Caco-2 (cell line): ENCODE measurements around the gene ADH6. TPM values are rescaled to one million over a fixed set of nuclear protein-coding genes. Genes with fewer than 3 reads are reported as not detected.
A peak's percentile ranks its signal among the peaks of the same experiment; 100 is the strongest.
"Not testable (repeated sequence)": the region's sequence is repeated elsewhere in the genome, so short reads cannot be mapped to it uniquely, and the experiment has no call there.

Experiments
- BruUV-seq: library from RNA; stranded (reverse); fragments of 400-500 nt; replicated peaks from 2 replicates; lab custom pipeline; 2021; lab: Mats Ljungman, UMichigan
- CTCF ChIA-PET: fragments of 300-600 bp; sonication (Branson Sonifier 250); formaldehyde crosslinking; loops from one replicate; lab custom pipeline; 2022; ENCODE audit warnings: antibody characterized with exemption; lab: Charles Lee
- POLR2A ChIA-PET: fragments of 300-600 bp; sonication (Branson Sonifier 250); formaldehyde crosslinking; loops from one replicate; lab custom pipeline; 2022; ENCODE audit warnings: antibody characterized with exemption; lab: Charles Lee
- DNase-seq, 2 experiments: peaks; one replicate each; pipeline versions ENCODE4 v3.0.0 to v3.0.0-alpha.2; 2020 to 2022
- H3K27me3 ChIP-seq: replicated peaks from 2 replicates; pipeline ENCODE4 v1.6.0; 2011; ENCODE audit warnings: low read length; ENCODE audit not compliant: control insufficient read depth, insufficient read depth
- H3K36me3 ChIP-seq: 2 replicates; pipeline ENCODE4 v1.5.1; 2011; ENCODE audit warnings: low read length; ENCODE audit not compliant: control insufficient read depth, insufficient read depth
- H3K4me1 ChIP-seq: fragments of 250-450 bp; sonication (Bioruptor Pico); 2 replicates; pipeline ENCODE4 v1.5.1; 2020; ENCODE audit warnings: mild to moderate bottlenecking
- H3K4me3 ChIP-seq: 2 replicates; pipeline ENCODE4 v1.5.1; 2011; ENCODE audit warnings: low read depth, mild to moderate bottlenecking, control low read depth, low read length
- H3K9me3 ChIP-seq: fragments of 250-450 bp; sonication (Bioruptor Pico); 2 replicates; pipeline ENCODE4 v1.5.1; 2020; ENCODE audit warnings: mild to moderate bottlenecking, moderate library complexity
- H3K27ac Mint-ChIP-seq: one replicate; pipeline ENCODE4 v1.8.0; 2022; ENCODE audit warnings: mixed read lengths; ENCODE audit not compliant: unreplicated experiment
- H3K27me3 Mint-ChIP-seq: one replicate; pipeline ENCODE4 v1.8.0; 2022; ENCODE audit warnings: mixed read lengths; ENCODE audit not compliant: insufficient read depth, unreplicated experiment
- H3K36me3 Mint-ChIP-seq: one replicate; pipeline ENCODE4 v1.8.0; 2022; ENCODE audit warnings: mild to moderate bottlenecking, mixed read lengths; ENCODE audit not compliant: insufficient read depth, unreplicated experiment
- H3K4me1 Mint-ChIP-seq: one replicate; pipeline ENCODE4 v1.8.0; 2022; ENCODE audit warnings: low read depth, mixed read lengths; ENCODE audit not compliant: unreplicated experiment
- H3K4me3 Mint-ChIP-seq: one replicate; pipeline ENCODE4 v1.8.0; 2022; ENCODE audit warnings: mild to moderate bottlenecking, moderate library complexity, mixed read lengths; ENCODE audit not compliant: unreplicated experiment
- H3K9me3 Mint-ChIP-seq: one replicate; pipeline ENCODE4 v1.8.0; 2022; ENCODE audit warnings: mixed read lengths; ENCODE audit not compliant: unreplicated experiment
- intact Hi-C: fragments of 100-400 bp; cut with micrococcal nuclease; formaldehyde crosslinking; loops from one replicate; pipeline ENCODE4 v1.10.0; 2022; ENCODE audit not compliant: unreplicated experiment
- total RNA-seq: library from RNA; stranded (reverse); gene quantifications from 2 replicates; pipeline ENCODE4 v1.2.3, GENCODE V29; 2022
- TF ChIP-seq, protein P1 (sequence below), 2 experiments: fragments of 200-600 bp in 1 of 2; IDR thresholded peaks; 1 replicate in 1 of 2; 2 replicates in 1 of 2; pipeline versions ENCODE4 v1.5.1 to v1.8.0; 2011 to 2022; ENCODE audit warnings: antibody characterized with exemption in 1 of 2, control low read depth in 1 of 2, inconsistent platforms in 1 of 2, low read depth in 1 of 2, low read length in 1 of 2, mild to moderate bottlenecking in 1 of 2, moderate library complexity in 1 of 2; ENCODE audit not compliant: insufficient read depth in 1 of 2, severe bottlenecking in 1 of 2, unreplicated experiment in 1 of 2

The ADH6 gene
- total RNA-seq, 1 experiment from 2014 or later: 9.1 TPM

DNA sequence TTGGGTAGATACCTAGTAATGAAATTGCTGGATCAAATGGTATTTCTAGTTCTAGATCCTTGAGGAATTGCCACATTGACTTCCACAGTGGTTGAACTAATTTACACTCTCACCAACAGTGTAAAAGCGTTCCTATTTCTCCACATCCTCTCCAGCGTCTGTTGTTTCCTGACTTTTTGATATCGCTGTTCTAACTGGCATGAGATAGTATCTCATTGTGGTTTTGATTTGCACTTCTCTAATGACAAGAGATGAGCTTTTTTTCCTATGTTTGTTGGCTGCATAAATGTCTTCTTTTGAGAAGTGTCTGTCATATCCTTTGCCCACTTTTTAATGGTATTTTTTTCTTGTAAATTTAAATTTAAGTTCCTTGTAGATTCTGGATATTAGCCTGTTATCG is 8.6 kb upstream of the ADH6 start:
- H3K36me3 Mint-ChIP-seq, BruUV-seq, intact Hi-C loops: not testable (repeated sequence)

DNA sequence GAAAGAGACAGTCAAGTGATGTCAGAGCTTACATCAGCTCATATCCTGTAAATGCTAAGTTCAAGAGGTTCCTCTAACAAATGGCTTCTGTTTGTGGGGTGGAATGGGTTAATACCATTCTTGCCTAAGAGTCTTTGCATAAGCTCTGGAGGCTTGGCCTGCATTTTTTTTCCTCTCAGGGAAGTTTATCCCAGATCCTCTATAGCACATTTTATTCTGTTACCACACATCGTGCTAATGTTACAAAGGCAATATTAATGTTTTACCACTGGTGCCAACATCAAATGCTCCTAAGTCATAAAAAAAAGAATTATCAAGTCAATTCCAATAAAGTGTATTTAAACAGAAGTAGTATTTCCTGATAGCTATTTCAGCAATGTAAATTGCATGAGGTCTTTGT is 2.9 kb upstream of the ADH6 start:
- H3K4me1 Mint-ChIP-seq: peaks cover 19% of the 10 kb centered on the region
- CTCF ChIA-PET: interaction anchor here (0.6 to 1.0 kb wide), 2 partner anchors 133 to 227 kb away, joined by 3 read pairs; partner anchors contain the start of genes ADH5 and METAP1
- Histone ChIP-seq H3K27me3 (no peaks in the 10 kb centered on the region), H3K9me3 (no peaks in the 10 kb centered on the region), H3K4me3 (no peak overlapping the region), H3K4me1 (peaks cover 35% of the 10 kb centered on the region), H3K36me3 (no peaks in the 10 kb centered on the region)
- POLR2A ChIA-PET: no interaction called here
- H3K4me3 Mint-ChIP-seq: no peak overlapping the region
- no peaks in the 10 kb centered on the region for H3K27me3 Mint-ChIP-seq
- no peak overlapping the region for H3K27ac Mint-ChIP-seq
- no TSS peak for BruUV-seq
- DNase-seq: peak in 1 of 2 experiments; percentile 26
- intact Hi-C loops: no loop called here
- H3K9me3 Mint-ChIP-seq: peaks cover 4% of the 10 kb centered on the region
- TF ChIP-seq, protein P1, sequence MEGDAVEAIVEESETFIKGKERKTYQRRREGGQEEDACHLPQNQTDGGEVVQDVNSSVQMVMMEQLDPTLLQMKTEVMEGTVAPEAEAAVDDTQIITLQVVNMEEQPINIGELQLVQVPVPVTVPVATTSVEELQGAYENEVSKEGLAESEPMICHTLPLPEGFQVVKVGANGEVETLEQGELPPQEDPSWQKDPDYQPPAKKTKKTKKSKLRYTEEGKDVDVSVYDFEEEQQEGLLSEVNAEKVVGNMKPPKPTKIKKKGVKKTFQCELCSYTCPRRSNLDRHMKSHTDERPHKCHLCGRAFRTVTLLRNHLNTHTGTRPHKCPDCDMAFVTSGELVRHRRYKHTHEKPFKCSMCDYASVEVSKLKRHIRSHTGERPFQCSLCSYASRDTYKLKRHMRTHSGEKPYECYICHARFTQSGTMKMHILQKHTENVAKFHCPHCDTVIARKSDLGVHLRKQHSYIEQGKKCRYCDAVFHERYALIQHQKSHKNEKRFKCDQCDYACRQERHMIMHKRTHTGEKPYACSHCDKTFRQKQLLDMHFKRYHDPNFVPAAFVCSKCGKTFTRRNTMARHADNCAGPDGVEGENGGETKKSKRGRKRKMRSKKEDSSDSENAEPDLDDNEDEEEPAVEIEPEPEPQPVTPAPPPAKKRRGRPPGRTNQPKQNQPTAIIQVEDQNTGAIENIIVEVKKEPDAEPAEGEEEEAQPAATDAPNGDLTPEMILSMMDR (IDR thresholded peaks at IDR 0.05; ENCODE audit: insufficient read depth in 1 of 2, low read depth in 1 of 2, low read length in 1 of 2, severe bottlenecking in 1 of 2, unreplicated experiment in 1 of 2): no peak
- no peaks in the 10 kb centered on the region for H3K36me3 Mint-ChIP-seq

More for the DNA sequence above, 8.6 kb upstream of the ADH6 start:
- H3K9me3 ChIP-seq, H3K36me3 ChIP-seq, H3K4me1 ChIP-seq, CTCF ChIA-PET, H3K4me1 Mint-ChIP-seq, H3K4me3 ChIP-seq, H3K4me3 Mint-ChIP-seq, H3K27me3 ChIP-seq, H3K27ac Mint-ChIP-seq, H3K27me3 Mint-ChIP-seq, DNase-seq, POLR2A ChIA-PET: not testable (repeated sequence)
- H3K9me3 Mint-ChIP-seq: peaks cover 18% of the 10 kb centered on the region

DNA sequence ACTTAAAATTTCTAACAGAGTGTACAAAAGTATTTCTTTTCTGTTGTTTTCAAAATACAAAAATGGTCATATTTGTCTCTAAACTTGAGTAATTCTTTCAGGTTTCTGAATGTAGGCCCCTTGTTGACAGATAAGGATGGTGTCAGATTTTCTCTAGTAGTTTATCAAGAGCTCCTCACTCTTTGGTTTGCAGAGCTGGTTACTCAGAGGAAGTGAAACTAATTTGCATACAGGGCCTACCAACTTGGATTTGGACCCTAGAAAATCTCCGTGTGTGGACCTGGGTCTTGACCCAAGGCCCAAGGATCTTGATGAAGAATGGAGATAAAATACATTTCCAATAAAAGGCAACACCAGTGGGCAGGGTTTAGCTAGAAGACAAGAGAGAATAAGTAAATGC is 433 bp upstream of the ADH6 start:
- Histone ChIP-seq H3K4me3 (no peak overlapping the region), H3K27me3 (no peaks in the 10 kb centered on the region), H3K4me1 (peaks cover 35% of the 10 kb centered on the region), H3K36me3 (no peaks in the 10 kb centered on the region), H3K9me3 (no peaks in the 10 kb centered on the region)
- H3K4me3 Mint-ChIP-seq: peak overlapping the region; percentile 54
- no peak overlapping the region for H3K27ac Mint-ChIP-seq
- H3K4me1 Mint-ChIP-seq: peaks cover 19% of the 10 kb centered on the region
- BruUV-seq: no TSS peak
- H3K9me3 Mint-ChIP-seq: peaks cover 6% of the 10 kb centered on the region
- intact Hi-C loops: loop anchor here (1.0 kb wide), 1 partner anchor 62 kb away; no protein-coding TSS in a partner anchor
- POLR2A ChIA-PET: interaction anchor here (1.0 kb wide), 1 partner anchor 131 kb away, joined by 3 read pairs; no protein-coding TSS in a partner anchor
- H3K27me3 Mint-ChIP-seq: no peaks in the 10 kb centered on the region
- TF ChIP-seq, protein P1 (IDR thresholded peaks at IDR 0.05; ENCODE audit: insufficient read depth in 1 of 2, low read depth in 1 of 2, low read length in 1 of 2, severe bottlenecking in 1 of 2, unreplicated experiment in 1 of 2): no peak
- DNase-seq: no peak
- CTCF ChIA-PET: no interaction called here
- no peaks in the 10 kb centered on the region for H3K36me3 Mint-ChIP-seq
